HG03139 (cell line): ENCODE measurements around the gene SIGLEC1.

ENCODE experiments used
- ATAC-seq: cut with Tn5 transposase; IDR thresholded peaks from one replicate; pipeline ENCODE4 v1.9.1; 2021; ENCODE audit not compliant: unreplicated experiment

SIGLEC1 gene

DNA sequence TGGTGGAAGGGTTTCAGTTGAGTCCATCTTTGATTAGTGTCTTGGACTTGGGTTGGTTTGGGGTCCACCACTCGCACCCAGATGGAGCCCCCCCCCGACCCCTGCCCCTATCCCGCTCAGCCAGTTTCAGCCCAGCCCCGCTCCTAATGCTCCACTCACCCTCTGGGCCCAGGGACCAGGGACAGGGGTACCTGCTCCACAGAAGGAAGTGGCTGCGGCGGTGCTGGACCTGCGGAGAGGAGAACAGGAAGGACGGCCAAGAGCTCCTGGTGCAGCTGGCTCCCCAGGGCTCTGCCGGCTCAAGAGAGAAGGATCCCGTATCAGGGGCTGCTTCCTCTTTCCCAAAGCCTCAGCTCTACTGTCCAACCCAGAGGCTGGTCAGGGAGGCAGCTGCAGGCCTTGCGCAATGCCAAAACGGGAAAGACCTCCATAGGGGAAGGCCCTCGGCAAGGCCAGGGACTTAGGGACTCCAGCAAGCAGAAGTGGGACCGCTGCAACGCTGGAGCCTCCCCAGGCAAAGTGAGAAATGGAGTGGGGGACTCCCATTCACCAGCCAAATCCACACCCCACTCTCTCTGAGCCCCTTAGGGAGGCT is at the start of gene SIGLEC1:
SIGLEC1 (minus strand) TSS at position 322 of the 595 bp plus-strand sequence. CDS start 5,472 bp downstream, outside the sequence.
- ATAC-seq = no peak

DNA sequence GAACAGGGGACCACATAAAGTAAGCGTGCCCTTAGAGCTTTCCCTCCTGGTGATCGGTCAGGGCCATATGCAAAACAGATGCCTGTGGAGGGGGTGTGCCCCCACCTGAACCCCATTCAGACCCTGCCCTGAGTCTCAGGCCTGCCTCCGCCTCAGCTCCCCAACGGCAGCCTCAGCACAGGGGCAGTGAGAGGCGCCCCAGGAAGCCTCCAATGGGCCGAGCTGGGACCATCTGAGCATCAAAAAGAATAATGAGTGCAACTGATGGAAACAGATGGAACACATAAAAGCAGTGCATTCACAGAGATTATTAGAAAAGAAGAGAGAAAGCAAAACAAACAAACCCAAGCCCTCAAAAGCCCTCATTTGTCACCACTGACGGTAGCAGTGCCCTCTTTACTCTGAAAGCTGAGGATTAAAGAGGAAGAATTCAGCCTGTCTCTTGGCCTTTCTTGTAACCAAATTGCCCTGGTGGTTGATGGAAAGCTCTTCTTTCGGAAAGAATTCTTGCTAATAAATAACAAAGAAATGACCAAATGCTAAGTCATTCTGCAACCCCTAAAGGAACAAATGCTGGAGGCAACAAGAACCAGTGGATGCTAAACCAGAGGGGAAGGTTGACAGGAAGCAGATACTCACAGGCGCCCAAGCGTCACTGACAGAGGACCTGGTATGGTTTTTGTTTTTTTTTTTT is 48.4 kb upstream of the SIGLEC1 start:
- ATAC-seq = no peak

DNA sequence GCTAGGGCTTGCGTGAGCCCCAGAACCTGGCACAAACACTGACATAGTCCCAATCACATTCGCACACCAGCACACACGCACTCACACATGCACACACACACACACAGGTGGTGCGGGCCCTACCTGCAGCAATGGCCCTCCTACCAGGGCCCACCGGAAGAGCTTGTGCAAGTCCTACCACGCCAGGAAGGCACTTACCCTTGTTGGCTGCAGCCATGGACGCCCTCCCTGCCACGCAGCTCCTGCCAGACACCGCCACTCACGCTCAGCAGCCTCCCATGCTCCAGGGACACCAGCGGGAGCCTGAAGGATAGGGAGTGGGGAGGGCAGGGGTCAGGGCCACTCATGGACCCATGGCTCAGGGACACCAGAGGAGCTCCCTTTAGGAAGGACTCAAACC is 47.5 kb upstream of the SIGLEC1 start:
- ATAC-seq = no peak

DNA sequence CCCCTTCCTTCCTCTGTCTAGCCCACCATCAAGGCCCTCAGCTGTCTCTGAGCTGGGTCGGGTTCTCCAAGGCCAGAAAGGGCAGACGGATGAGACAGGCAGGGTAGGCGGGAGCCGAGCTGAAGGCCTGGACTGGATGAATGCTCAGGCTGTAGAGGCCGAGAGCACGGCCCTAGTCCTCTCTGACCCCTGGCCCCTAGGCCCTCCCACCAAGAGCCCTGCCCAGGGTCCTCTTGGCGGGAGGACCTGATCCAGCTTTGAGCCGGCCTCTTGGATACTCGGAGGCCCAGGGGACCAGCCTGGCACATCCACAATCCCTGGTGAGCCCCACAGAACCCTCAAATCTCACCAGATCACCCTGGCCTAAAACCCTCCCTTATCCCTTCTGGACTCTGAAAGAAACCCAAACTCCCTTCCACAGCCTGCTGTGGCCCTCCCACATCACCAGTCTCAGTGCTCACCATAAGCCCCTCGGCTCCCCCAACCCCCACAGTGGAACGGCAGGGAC is 47.0 kb upstream of the SIGLEC1 start:
- no peak for ATAC-seq

DNA sequence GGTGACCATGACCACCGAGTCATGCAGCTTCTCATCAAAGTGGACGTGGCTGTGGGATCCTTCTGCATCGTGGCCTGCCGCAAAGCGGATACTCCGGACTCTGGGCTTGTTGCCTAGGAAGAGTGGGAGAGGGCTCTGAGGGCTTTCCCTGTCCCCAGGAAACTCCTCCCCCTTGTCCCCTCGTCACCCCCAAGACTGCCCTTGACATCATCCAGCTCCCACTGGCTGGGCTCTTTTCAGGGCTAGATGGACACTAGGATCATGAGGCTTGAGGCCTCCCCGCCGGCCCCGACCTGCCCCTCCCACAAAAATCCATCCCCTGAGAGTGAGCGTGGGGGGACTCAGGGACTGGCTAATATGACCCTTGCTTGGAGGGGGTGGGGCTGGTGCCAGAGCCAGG is 46.2 kb upstream of the SIGLEC1 start:
- no peak for ATAC-seq

GRCh38 chr20:3757268-3757667 is 44.9 kb upstream of the SIGLEC1 start:
- no peak for ATAC-seq

- no peak for ATAC-seq
Measured at GRCh38 chr20:3755814-3756480, 43.5 kb upstream of the SIGLEC1 start.

DNA sequence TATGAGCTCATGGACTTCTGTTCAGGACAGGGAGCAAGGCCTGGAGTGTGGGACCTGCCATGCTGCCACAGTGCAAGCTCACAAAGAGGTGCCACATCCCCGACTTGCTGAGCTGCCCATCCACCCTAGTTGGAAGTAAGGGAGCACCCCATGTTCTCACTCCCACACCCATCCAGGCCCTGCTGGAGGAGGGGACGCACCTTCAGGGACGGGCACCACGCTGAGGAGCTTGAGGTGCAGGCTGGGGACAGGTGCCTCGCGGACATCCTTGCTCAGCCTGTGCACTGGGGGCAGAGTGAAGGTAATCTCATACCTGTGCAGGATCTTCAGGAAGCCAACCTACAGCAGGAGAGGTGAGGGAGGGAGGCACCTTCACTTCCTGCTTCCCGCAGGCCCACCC is 42.9 kb upstream of the SIGLEC1 start:
- no peak for ATAC-seq

- ATAC-seq = no peak
Measured at GRCh38 chr20:3754276-3754630, 41.9 kb upstream of the SIGLEC1 start.

DNA sequence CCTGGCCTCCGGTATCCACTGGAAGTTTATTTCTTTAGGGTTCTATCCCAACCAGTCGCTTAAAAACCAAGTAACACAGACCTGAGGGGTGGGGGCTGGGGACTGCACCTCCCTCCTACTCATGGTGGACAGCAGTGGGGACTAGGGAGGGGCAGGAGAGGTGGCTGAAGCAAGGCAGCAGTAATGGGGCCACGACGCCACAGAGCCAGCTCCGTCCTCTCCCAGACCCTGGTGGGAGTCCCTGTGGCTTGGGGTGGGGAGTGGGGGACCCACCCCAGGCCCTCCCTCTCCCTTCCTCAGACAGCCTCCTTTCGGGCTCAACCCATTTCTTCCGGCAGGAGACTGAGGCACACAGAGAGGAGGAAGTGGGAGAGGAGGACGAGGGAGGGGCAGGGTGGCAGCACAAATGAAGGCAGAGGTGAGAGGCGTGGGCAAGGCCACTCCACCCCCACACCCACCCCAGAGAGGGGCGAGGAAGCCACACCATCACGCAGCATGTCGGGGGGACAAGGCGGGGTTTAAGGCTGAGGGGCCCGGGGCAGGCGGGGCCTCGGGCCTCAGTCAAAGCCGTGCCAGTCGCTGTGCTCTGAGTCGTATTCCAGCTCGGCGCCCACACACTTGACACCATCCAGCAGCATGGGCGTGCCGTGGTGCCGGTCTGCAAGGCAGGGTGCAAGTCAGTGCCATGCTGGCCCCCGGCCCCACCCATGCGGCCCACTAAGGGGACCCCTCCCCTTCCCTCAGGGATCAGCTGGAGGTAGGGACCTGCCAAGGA is 41.3 kb upstream of the SIGLEC1 start:
- no peak for ATAC-seq

GRCh38 chr20:3753098-3753497 is 40.7 kb upstream of the SIGLEC1 start:
- no peak for ATAC-seq

DNA sequence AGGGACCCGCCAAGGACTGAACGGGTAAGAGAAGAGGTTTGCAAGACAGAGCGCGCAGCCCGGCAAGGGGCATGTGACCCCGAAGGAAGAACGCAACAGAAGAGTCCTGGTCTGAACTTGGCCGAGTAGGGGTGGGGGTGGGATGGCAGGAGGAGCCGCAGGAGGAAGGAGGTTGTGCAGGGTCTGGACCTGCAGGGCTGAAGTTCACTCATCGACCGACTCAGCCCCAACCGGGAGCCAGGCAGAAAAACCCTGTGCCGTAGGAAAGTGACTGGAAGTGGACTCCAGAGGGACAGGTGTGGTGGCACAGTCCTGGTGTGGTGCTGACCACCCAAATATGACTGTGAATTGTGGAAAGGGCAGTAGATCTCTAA is 40.0 kb upstream of the SIGLEC1 start:
- no peak for ATAC-seq

DNA sequence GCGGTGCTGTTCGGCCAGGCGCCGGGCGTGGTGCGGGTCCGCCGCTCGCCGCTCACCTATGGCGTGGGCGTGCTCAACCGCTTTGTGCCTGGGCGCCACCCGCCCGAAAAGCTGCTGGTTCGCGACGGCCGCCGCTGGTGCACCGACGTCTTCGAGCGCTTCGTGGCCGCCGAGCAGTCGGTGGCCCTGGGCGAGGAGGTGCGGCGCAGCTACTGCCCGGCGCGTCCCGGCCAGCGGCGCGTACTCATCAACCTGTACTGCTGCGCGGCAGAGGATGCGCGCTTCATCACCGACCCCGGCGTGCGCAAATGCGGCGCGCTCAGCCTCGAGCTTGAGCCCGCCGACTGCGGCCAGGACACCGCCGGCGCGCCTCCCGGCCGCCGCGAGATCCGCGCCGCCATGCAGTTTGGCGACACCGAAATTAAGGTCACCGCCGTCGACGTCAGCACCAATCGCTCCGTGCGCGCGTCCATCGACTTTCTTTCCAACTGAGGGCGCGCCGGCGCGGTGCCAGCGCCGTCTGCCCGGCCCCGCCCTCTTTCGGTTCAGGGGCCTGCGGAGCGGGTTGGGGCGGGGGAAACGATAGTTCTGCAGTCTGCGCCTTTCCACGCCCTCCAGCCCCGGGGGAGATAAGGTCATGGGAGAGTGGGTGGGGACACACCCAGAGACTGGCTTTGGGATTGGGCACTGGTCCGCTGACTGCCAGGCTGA is 39.4 kb upstream of the SIGLEC1 start:
- ATAC-seq = no peak

DNA sequence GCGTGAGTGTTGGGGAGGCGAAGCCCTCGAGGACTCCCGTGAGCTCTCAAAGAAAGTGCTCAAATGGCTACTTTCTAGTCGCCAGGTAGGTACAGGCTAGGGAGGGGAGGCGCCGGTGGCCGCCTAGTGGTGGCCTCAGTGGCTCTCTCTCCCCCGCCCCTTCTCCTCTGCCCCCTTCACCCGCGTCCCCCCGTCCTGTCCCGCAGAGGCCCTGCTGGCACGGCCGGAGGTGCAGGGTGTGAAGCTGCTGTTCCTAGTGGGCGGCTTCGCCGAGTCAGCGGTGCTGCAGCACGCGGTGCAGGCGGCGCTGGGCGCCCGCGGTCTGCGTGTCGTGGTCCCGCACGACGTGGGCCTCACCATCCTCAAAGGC is 38.9 kb upstream of the SIGLEC1 start:
- ATAC-seq = no peak

DNA sequence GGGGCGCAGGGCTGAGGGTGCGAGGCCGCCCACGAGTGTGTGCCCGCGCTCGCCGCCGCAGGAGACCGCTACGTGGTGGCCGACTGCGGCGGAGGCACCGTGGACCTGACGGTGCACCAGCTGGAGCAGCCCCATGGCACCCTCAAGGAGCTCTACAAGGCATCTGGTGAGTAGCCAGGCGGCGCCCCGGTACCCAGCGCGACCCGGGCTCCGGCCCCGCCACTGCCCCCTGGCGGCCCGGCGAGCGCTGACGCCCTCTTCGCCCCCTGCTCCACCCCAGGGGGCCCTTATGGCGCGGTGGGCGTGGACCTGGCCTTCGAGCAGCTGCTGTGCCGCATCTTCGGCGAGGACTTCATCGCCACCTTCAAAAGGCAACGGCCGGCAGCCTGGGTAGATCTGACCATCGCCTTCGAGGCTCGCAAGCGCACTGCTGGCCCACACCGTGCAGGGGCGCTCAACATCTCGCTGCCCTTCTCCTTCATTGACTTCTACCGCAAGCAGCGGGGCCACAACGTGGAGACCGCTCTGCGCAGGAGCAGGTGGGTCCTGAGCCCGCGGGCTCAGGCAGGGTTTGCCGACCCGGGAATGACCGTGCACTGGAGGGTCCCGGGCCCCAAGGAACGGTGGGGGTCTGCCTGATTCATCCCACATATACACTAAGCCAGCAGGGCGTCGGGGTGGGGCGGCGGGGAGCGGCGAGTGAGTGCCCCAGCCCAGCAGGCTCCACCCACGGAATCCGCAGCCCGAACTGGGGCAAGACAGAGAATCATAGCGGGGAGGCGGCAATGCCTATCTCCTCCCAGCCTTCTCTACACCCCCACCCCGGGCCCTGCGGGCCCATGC is 37.5 kb upstream of the SIGLEC1 start:
- no peak for ATAC-seq

DNA sequence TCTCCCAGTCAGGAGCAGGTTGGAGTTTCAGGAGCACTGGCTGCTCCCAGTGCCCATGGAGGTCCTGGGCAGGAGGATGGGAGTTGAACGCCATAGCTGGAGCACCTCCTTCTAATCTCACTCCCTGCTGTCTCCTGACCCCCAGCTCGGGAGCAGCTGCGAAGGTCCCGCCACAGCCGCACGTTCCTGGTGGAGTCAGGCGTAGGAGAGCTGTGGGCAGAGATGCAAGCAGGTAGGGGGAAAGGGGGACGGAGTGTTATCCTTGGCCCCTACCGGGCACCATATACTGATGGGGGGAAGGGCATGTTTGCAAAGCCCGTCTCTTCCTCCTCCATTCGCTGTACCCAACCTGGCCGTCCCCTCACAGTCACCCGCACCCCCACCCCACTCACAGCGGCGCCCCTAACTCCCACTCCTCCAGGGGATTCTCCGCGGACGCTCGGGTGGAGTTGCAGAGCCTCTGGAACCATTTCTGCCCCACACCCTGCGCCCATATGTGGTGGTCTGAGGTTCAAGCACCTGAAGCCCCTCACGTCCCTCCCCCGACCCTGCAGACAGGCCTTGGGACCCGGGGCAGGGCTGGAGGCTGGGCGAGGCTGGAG is 36.8 kb upstream of the SIGLEC1 start:
- no peak for ATAC-seq

GRCh38 chr20:3748073-3748472 is 35.7 kb upstream of the SIGLEC1 start:
- no peak for ATAC-seq

DNA sequence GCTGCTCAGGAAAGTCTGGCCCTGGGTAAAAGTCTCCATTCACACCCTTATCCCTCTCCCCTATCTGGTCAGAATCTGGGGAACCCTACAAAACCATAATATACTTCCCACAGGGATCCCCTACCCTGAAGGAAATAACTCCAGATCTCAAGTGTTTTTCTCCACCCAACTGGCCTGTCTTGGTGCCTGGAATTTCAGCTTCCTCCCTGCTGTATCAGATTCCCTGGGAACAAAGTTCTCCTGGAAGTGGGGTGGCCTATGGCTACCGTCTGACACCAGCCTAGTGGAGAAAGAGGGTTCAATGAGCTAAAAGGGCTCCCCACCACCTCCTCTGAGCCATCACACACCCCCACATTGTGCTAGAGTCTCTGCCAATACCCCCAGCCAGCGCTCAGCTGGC is 35.1 kb upstream of the SIGLEC1 start:
- no peak for ATAC-seq

DNA sequence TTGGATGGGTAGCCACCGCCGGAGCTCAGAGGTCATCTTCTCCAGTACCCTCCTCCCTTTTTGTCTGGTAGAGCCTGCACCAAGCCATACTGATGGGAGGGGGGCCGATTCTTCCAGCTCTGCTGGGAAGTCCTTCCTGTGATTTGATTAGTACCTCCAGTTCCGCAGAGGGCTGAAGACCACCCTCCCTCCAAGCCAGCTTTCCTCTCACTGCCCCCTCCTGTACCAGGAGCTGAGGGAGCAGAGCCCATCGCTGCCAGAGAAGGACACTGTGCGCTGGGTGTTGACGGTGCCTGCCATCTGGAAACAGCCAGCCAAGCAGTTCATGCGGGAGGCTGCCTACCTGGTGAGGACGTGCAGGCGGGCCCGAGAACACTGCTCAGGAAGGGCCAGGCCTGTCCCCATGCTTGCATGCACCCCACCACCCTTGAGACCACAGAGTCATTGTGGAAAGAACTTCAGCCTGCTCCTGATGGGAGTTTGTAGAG is 33.3 kb upstream of the SIGLEC1 start:
- ATAC-seq = no peak
